ENCODE measurements around the gene STK38. TPM values are rescaled to one million over a fixed set of nuclear protein-coding genes. Genes with fewer than 3 reads are reported as not detected.

The STK38 gene
- total RNA-seq, 4 donors from 2014 or later = 19.2 to 43.2 (median 31.3) TPM

- ATAC-seq (ENCODE audit: low FRiP score) = no peak
- no peak for DNase-seq (ENCODE audit: low spot score)
- TF ChIP-seq CTCF (IDR thresholded peaks at IDR 0.05) = no peak
Observed at GRCh38 chr6:36539814-36540568, 7.3 kb downstream of the STK38 start.

- DNase-seq (ENCODE audit: low spot score) (no peak), ATAC-seq (ENCODE audit: low FRiP score) (no peak)
- TF ChIP-seq CTCF (IDR thresholded peaks at IDR 0.05) = no peak
Observed at GRCh38 chr6:36536873-36537547, 10.3 kb downstream of the STK38 start.

- no peak for ATAC-seq (ENCODE audit: low FRiP score)
- DNase-seq (ENCODE audit: low spot score) = no peak
- no peak for TF ChIP-seq CTCF (IDR thresholded peaks at IDR 0.05)
Observed at GRCh38 chr6:36533321-36533720, 14.0 kb downstream of the STK38 start.

- ATAC-seq (ENCODE audit: low FRiP score) = no peak
- no peak for TF ChIP-seq CTCF (IDR thresholded peaks at IDR 0.05)
- no peak for DNase-seq (ENCODE audit: low spot score)
Observed at GRCh38 chr6:36526066-36526465, 21.2 kb downstream of the STK38 start.

GRCh38 chr6:36525346-36525745 lies 21.9 kb downstream of the STK38 start:
- no peak for TF ChIP-seq CTCF (IDR thresholded peaks at IDR 0.05)
- ATAC-seq (ENCODE audit: low FRiP score) (no peak), DNase-seq (ENCODE audit: low spot score) (no peak)

- DNase-seq (ENCODE audit: low spot score) = no peak
- ATAC-seq (ENCODE audit: low FRiP score) = no peak
- no peak for TF ChIP-seq CTCF (IDR thresholded peaks at IDR 0.05)
Observed at GRCh38 chr6:36524871-36525270, 22.4 kb downstream of the STK38 start.

Data from omental fat pad (tissue), 4 donors.